ENCODE results near the gene YEATS2. TPM values are rescaled to one million over a fixed set of nuclear protein-coding genes. Genes with fewer than 3 reads are reported as not detected.

YEATS2 gene
- total RNA-seq, 1 donor: 30.3 TPM

- no peak overlapping the region for H3K4me3 ChIP-seq (ENCODE audit: low read depth, low read length)
- DNase-seq (ENCODE audit: low read depth): no peak
- no peak for TF ChIP-seq CTCF (IDR thresholded peaks at IDR 0.05; ENCODE audit: insufficient read depth, low read length)
Observed at GRCh38 chr3:183816681-183817510, 119.3 kb downstream of the YEATS2 start.

- no peak for DNase-seq (ENCODE audit: low read depth)
- no peak overlapping the region for H3K4me3 ChIP-seq (ENCODE audit: low read depth, low read length)
- TF ChIP-seq CTCF (IDR thresholded peaks at IDR 0.05; ENCODE audit: insufficient read depth, low read length): no peak
Observed at GRCh38 chr3:183817639-183818038, 120.0 kb downstream of the YEATS2 start.

GRCh38 chr3:183818041-183818620 lies 120.5 kb downstream of the YEATS2 start:
- TF ChIP-seq CTCF (IDR thresholded peaks at IDR 0.05; ENCODE audit: insufficient read depth, low read length): no peak
- DNase-seq (ENCODE audit: low read depth): no peak
- no peak overlapping the region for H3K4me3 ChIP-seq (ENCODE audit: low read depth, low read length)

- TF ChIP-seq CTCF (IDR thresholded peaks at IDR 0.05; ENCODE audit: insufficient read depth, low read length): no peak
- no peak for DNase-seq (ENCODE audit: low read depth)
- no peak overlapping the region for H3K4me3 ChIP-seq (ENCODE audit: low read depth, low read length)
Observed at GRCh38 chr3:183818706-183819624, 121.4 kb downstream of the YEATS2 start.

GRCh38 chr3:183819831-183820230 lies 122.2 kb downstream of the YEATS2 start:
- no peak for DNase-seq (ENCODE audit: low read depth)
- no peak for TF ChIP-seq CTCF (IDR thresholded peaks at IDR 0.05; ENCODE audit: insufficient read depth, low read length)
- H3K4me3 ChIP-seq (ENCODE audit: low read depth, low read length): no peak overlapping the region

- TF ChIP-seq CTCF (IDR thresholded peaks at IDR 0.05; ENCODE audit: insufficient read depth, low read length): no peak
- no peak for DNase-seq (ENCODE audit: low read depth)
Observed at GRCh38 chr3:183822631-183823030, 125.0 kb downstream of the YEATS2 start.

More at GRCh38 chr3:183822631-183823030, 125.0 kb downstream of the YEATS2 start:
- no peak overlapping the region for H3K4me3 ChIP-seq (ENCODE audit: low read depth, low read length)

All from fibroblast of the aortic adventitia (primary cell).